H9 (cell line): ENCODE measurements around the gene LMBR1. TPM values are rescaled to one million over a fixed set of nuclear protein-coding genes. Genes with fewer than 3 reads are reported as not detected.
A peak's percentile ranks its signal among the peaks of the same experiment; 100 is the strongest.

ENCODE experiments used
- DNase-seq: peaks from one replicate; pipeline ENCODE4 v3.0.0-alpha.2; 2017
- H2AFZ ChIP-seq: one replicate; pipeline ENCODE4 v1.6.1; 2013; ENCODE audit warnings: mild to moderate bottlenecking, low read length, control low read depth, moderate library complexity
- H2AK5ac ChIP-seq: 2 replicates; pipeline ENCODE4 v1.6.1; 2013; ENCODE audit warnings: low read length, control low read depth, mixed read lengths; ENCODE audit not compliant: insufficient read length
- H2BK120ac ChIP-seq: one replicate; pipeline ENCODE4 v1.6.1; 2013; ENCODE audit warnings: low read depth, mild to moderate bottlenecking, low read length, control low read depth, inconsistent platforms; ENCODE audit not compliant: poor library complexity, severe bottlenecking
- H2BK12ac ChIP-seq: 2 replicates; pipeline ENCODE4 v1.6.1; 2013; ENCODE audit warnings: low read length, control low read depth, mixed read lengths, low read depth; ENCODE audit not compliant: insufficient read length
- H2BK15ac ChIP-seq: 2 replicates; pipeline ENCODE4 v1.6.1; 2013; ENCODE audit warnings: low read depth, low read length, control low read depth
- H2BK20ac ChIP-seq: one replicate; pipeline ENCODE4 v1.6.1; 2013; ENCODE audit warnings: low read depth, mild to moderate bottlenecking, low read length, control low read depth, inconsistent platforms; ENCODE audit not compliant: poor library complexity, severe bottlenecking
- H2BK5ac ChIP-seq: 2 replicates; pipeline ENCODE4 v1.6.1; 2013; ENCODE audit warnings: low read length, control low read depth, mixed read lengths; ENCODE audit not compliant: insufficient read length
- H3K14ac ChIP-seq: 2 replicates; pipeline ENCODE4 v1.6.1; 2013; ENCODE audit warnings: low read length, control low read depth; ENCODE audit not compliant: insufficient read depth
- H3K18ac ChIP-seq: 2 replicates; pipeline ENCODE4 v1.6.1; 2013; ENCODE audit warnings: low read depth, mild to moderate bottlenecking, mixed read lengths, low read length, control low read depth; ENCODE audit not compliant: insufficient read length
- H3K23ac ChIP-seq: 2 replicates; pipeline ENCODE4 v1.6.1; 2013; ENCODE audit warnings: low read length, control low read depth, mixed read lengths, low read depth; ENCODE audit not compliant: insufficient read length
- H3K23me2 ChIP-seq: 2 replicates; pipeline ENCODE4 v1.6.1; 2013; ENCODE audit warnings: low read depth, mild to moderate bottlenecking, mixed read lengths, low read length, control low read depth; ENCODE audit not compliant: insufficient read length, poor library complexity, severe bottlenecking
- H3K27ac ChIP-seq: 2 replicates; pipeline ENCODE4 v1.5.1; 2013; ENCODE audit warnings: low read length, control low read depth, mixed read lengths, low read depth; ENCODE audit not compliant: insufficient read length
- H3K27me3 ChIP-seq: 2 replicates; pipeline ENCODE4 v1.6.1; 2013; ENCODE audit warnings: low read length, control low read depth, inconsistent platforms; ENCODE audit not compliant: insufficient read depth
- H3K4ac ChIP-seq: 2 replicates; pipeline ENCODE4 v1.6.1; 2013; ENCODE audit warnings: low read depth, mild to moderate bottlenecking, control low read depth, inconsistent platforms, low read length, moderate library complexity
- H3K4me1 ChIP-seq: 2 replicates; pipeline ENCODE4 v1.6.1; 2013; ENCODE audit warnings: low read length, control low read depth, inconsistent platforms; ENCODE audit not compliant: insufficient read depth
- H3K4me2 ChIP-seq: 2 replicates; pipeline ENCODE4 v1.6.1; 2013; ENCODE audit warnings: low read length, control low read depth, mixed read lengths; ENCODE audit not compliant: insufficient read length, insufficient read depth
- H3K56ac ChIP-seq: 2 replicates; pipeline ENCODE4 v1.6.1; 2013; ENCODE audit warnings: low read depth, mild to moderate bottlenecking, mixed read lengths, low read length, control low read depth; ENCODE audit not compliant: insufficient read length
- H3K79me1 ChIP-seq: 2 replicates; pipeline ENCODE4 v1.6.1; 2013; ENCODE audit warnings: low read depth, mild to moderate bottlenecking, moderate library complexity, low read length, control low read depth, inconsistent platforms; ENCODE audit not compliant: insufficient read depth, poor library complexity, severe bottlenecking
- H3K79me2 ChIP-seq: 2 replicates; pipeline ENCODE4 v1.6.1; 2013; ENCODE audit warnings: low read length, control low read depth, inconsistent platforms; ENCODE audit not compliant: insufficient read depth
- H3K9ac ChIP-seq: 2 replicates; pipeline ENCODE4 v1.6.1; 2013; ENCODE audit warnings: low read length, control low read depth, mixed read lengths; ENCODE audit not compliant: insufficient read length; ENCODE audit errors: extremely low read depth
- H3K9me3 ChIP-seq: one replicate; pipeline ENCODE4 v1.6.1; 2013; ENCODE audit warnings: low read depth, low read length, inconsistent platforms; ENCODE audit not compliant: control insufficient read depth
- H3T11ph ChIP-seq: one replicate; pipeline ENCODE4 v1.6.1; 2013; ENCODE audit warnings: mild to moderate bottlenecking, low read length, control low read depth, inconsistent platforms
- H4K20me1 ChIP-seq: one replicate; pipeline ENCODE4 v1.6.1; 2013; ENCODE audit not compliant: control insufficient read depth, insufficient read length, insufficient read depth
- H4K5ac ChIP-seq: 2 replicates; pipeline ENCODE4 v1.6.1; 2013; ENCODE audit warnings: low read depth, mild to moderate bottlenecking, mixed read lengths, low read length, control low read depth; ENCODE audit not compliant: insufficient read length
- H4K8ac ChIP-seq: replicated peaks from 2 replicates; pipeline ENCODE4 v1.6.1; 2013; ENCODE audit warnings: low read length, control low read depth, mixed read lengths, low read depth; ENCODE audit not compliant: insufficient read length
- H4K91ac ChIP-seq: 2 replicates; pipeline ENCODE4 v1.6.1; 2013; ENCODE audit warnings: low read depth, mild to moderate bottlenecking, moderate library complexity, mixed read lengths, low read length, control low read depth; ENCODE audit not compliant: insufficient read length
- H3K27ac Mint-ChIP-seq, 3 experiments: 2 replicates in 2 of 3; 3 replicates in 1 of 3; pipeline ENCODE4 v1.8.0; 2020 to 2021; ENCODE audit warnings: mixed read lengths in 3 of 3, mild to moderate bottlenecking in 1 of 3, moderate library complexity in 1 of 3
- H3K27me3 Mint-ChIP-seq: 2 replicates; pipeline ENCODE4 v1.8.0; 2021; ENCODE audit warnings: low read depth, mild to moderate bottlenecking, moderate library complexity, mixed read lengths
- H3K36me3 Mint-ChIP-seq, 3 experiments: 2 replicates in 2 of 3; 3 replicates in 1 of 3; pipeline ENCODE4 v1.8.0; 2020 to 2021; ENCODE audit warnings: low read depth in 3 of 3, mixed read lengths in 3 of 3; ENCODE audit not compliant: insufficient read depth in 1 of 3
- H3K4me1 Mint-ChIP-seq, 2 experiments: 2 replicates each; pipeline ENCODE4 v1.8.0; 2020; ENCODE audit warnings: mixed read lengths in 2 of 2
- H3K4me3 Mint-ChIP-seq, 2 experiments: 2 replicates in 1 of 2; 3 replicates in 1 of 2; pipeline ENCODE4 v1.8.0; 2020 to 2021; ENCODE audit warnings: mild to moderate bottlenecking in 2 of 2, mixed read lengths in 2 of 2, moderate library complexity in 1 of 2
- H3K9me3 Mint-ChIP-seq, 2 experiments: 2 replicates in 1 of 2; 3 replicates in 1 of 2; pipeline ENCODE4 v1.8.0; 2020; ENCODE audit warnings: mild to moderate bottlenecking in 2 of 2, mixed read lengths in 2 of 2, moderate library complexity in 1 of 2
- WGBS: extraction: QIAGEN DNeasy Blood & Tissue Kit; methylation state at CpG from one replicate; pipeline ENCODE4 v1.1.7; 2013; ENCODE audit warnings: missing lambda C conversion rate, low lambda C conversion rate, mixed read lengths; ENCODE audit not compliant: insufficient read length; ENCODE audit errors: extremely low coverage; 5-methylcytosine and 5-hydroxymethylcytosine counted together
- total RNA-seq: library from RNA; stranded (reverse); gene quantifications from 2 replicates; pipeline ENCODE4 v1.2.1, GENCODE V29; 2021
- TF ChIP-seq, protein P1 (sequence below): fragments of 200-600 bp; sonication (generic); conservative IDR thresholded peaks from 3 replicates; pipeline ENCODE4 v1.8.0; 2021; ENCODE audit warnings: antibody characterized with exemption, mild to moderate bottlenecking

The LMBR1 gene
- total RNA-seq, 1 experiment from 2014 or later, result 62.3 TPM

- no peak overlapping the region for H3K4me3 Mint-ChIP-seq
- H3K4me1 Mint-ChIP-seq, result peaks cover 18 to 25% of the 10 kb centered on the region in 2 experiments
- Histone ChIP-seq H3K18ac (no peak overlapping the region), H2BK20ac (no peak overlapping the region), H2BK5ac (no peak overlapping the region), H2AFZ (no peak overlapping the region), H3K4me1 (no peaks in the 10 kb centered on the region), H3K23ac (no peak overlapping the region), H2BK120ac (no peak overlapping the region), H4K91ac (no peak overlapping the region), H3K4ac (no peak overlapping the region), H4K5ac (no peak overlapping the region), H3K14ac (no peak overlapping the region), H3K27ac (no peak overlapping the region), H3K27me3 (no peaks in the 10 kb centered on the region), H4K20me1 (no peaks in the 10 kb centered on the region), H2AK5ac (no peak overlapping the region), H3K4me2 (no peak overlapping the region), H3K79me1 (no peaks in the 10 kb centered on the region), H2BK12ac (no peak overlapping the region), H3T11ph (no peak overlapping the region), H3K56ac (no peak overlapping the region), H3K79me2 (no peaks in the 10 kb centered on the region), H4K8ac (no peak overlapping the region), H3K23me2 (no peaks in the 10 kb centered on the region), H3K9me3 (no peaks in the 10 kb centered on the region), H2BK15ac (no peak overlapping the region), H3K9ac (no peak overlapping the region)
- WGBS, result no CpG with 5 or more reads among the region's 9 CpGs
- no peaks in the 10 kb centered on the region; a peak in 1 of 5 replicates for H3K9me3 Mint-ChIP-seq
- DNase-seq, result no peak
- no peaks in the 10 kb centered on the region for H3K27me3 Mint-ChIP-seq
- H3K36me3 Mint-ChIP-seq, result peaks cover 15 to 29% (median 20%) of the 10 kb centered on the region in 3 experiments
- H3K27ac Mint-ChIP-seq, result peak overlapping the region in 1 of 3 experiments; percentile 51; a peak in 2 of 7 replicates
- TF ChIP-seq, protein P1, sequence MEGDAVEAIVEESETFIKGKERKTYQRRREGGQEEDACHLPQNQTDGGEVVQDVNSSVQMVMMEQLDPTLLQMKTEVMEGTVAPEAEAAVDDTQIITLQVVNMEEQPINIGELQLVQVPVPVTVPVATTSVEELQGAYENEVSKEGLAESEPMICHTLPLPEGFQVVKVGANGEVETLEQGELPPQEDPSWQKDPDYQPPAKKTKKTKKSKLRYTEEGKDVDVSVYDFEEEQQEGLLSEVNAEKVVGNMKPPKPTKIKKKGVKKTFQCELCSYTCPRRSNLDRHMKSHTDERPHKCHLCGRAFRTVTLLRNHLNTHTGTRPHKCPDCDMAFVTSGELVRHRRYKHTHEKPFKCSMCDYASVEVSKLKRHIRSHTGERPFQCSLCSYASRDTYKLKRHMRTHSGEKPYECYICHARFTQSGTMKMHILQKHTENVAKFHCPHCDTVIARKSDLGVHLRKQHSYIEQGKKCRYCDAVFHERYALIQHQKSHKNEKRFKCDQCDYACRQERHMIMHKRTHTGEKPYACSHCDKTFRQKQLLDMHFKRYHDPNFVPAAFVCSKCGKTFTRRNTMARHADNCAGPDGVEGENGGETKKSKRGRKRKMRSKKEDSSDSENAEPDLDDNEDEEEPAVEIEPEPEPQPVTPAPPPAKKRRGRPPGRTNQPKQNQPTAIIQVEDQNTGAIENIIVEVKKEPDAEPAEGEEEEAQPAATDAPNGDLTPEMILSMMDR, result no peak
Observed at GRCh38 chr7:156677374-156678054, 215.5 kb downstream of the LMBR1 start.
